ENCODE data around the gene MED14. TPM values are rescaled to one million over a fixed set of nuclear protein-coding genes. Genes with fewer than 3 reads are reported as not detected.

The MED14 gene
- total and polyA plus RNA-seq, 2 of the 8 experiments (the other 6 are each of a cell fraction or from before 2014, with no cell fraction given) = 79.7 to 117 TPM

DNA sequence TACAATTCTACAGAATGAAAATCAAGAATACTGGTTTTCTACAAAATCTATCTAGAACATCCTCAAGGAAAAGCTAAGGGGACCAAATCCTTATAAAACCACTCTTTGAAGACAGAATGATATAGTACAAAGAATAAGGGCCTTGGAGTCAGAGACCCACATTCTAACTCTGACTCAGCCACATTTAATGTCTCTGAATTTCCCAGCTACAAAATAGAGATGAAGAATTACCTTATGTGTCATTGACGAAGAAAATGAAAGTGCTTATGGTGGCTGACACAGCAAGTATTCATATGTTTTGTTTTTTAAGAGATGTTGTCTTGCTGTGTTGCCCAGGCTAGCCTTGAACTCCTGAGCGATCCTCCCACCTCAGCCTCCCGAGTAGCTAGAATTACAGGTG, 52.1 kb downstream of the MED14 start:
- FAIRE-seq (no peak), DNase-seq (ENCODE audit: low read depth in 1 of 2, low spot score in 2 of 2) (no peak)
- no peak overlapping the region for H4K8ac ChIP-seq (ENCODE audit: extremely low read depth, insufficient read depth, low read length)
- H3K27ac ChIP-seq (ENCODE audit: low read depth, low read length) = no peak overlapping the region
- peaks cover 0 to 16% of the 10 kb centered on the region in 2 experiments; a peak in 1 of 4 replicates for H3K79me2 ChIP-seq (ENCODE audit: control insufficient read depth in 1 of 2, insufficient read depth in 2 of 2, low read length in 2 of 2)
- TF ChIP-seq, protein P1, sequence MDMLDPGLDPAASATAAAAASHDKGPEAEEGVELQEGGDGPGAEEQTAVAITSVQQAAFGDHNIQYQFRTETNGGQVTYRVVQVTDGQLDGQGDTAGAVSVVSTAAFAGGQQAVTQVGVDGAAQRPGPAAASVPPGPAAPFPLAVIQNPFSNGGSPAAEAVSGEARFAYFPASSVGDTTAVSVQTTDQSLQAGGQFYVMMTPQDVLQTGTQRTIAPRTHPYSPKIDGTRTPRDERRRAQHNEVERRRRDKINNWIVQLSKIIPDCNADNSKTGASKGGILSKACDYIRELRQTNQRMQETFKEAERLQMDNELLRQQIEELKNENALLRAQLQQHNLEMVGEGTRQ (IDR thresholded peaks at IDR 0.05; ENCODE audit: low read length) = no peak
- TF ChIP-seq CREB1 (IDR thresholded peaks at IDR 0.05) (no peak), JUN (IDR thresholded peaks at IDR 0.05; ENCODE audit: low read depth, low read length) (no peak), RBBP5 (IDR thresholded peaks at IDR 0.05; ENCODE audit: borderline replicate concordance, low read depth, low read length) (no peak), SP1 (IDR thresholded peaks at IDR 0.05; ENCODE audit: low read depth, low read length) (no peak), KDM5A (IDR thresholded peaks at IDR 0.05; ENCODE audit: low read length) (no peak), ASH2L (IDR thresholded peaks at IDR 0.05; ENCODE audit: low read length) (no peak), CBX5 (IDR thresholded peaks at IDR 0.05; ENCODE audit: low read depth, low read length) (no peak), PHF8 (conservative IDR thresholded peaks at IDR 0.05; ENCODE audit: low read depth, low read length) (no peak), BACH1 (IDR thresholded peaks at IDR 0.05; ENCODE audit: low read length) (no peak), NANOG (IDR thresholded peaks at IDR 0.05; ENCODE audit: insufficient read depth, low read depth, low read length, poor library complexity, severe bottlenecking) (no peak), CEBPB (IDR thresholded peaks at IDR 0.05; ENCODE audit: low read depth, low read length) (no peak), ZNF274 (IDR thresholded peaks at IDR 0.05; ENCODE audit: borderline replicate concordance, extremely low read depth, low read length) (no peak), TAF7 (optimal IDR thresholded peaks at IDR 0.05; ENCODE audit: borderline replicate concordance, low read depth, low read length) (no peak)
- POLR2A ChIA-PET (ENCODE audit: partially characterized antibody) = no interaction called here
- no peaks in the 10 kb centered on the region for H3K23me2 ChIP-seq (ENCODE audit: low read depth, low read length)
- H2AFZ ChIP-seq (ENCODE audit: low read length) = no peak overlapping the region
- H2BK120ac ChIP-seq (replicated peaks; ENCODE audit: low read depth, low read length) = no peak overlapping the region
- no peak overlapping the region for H3K4ac ChIP-seq (replicated peaks; ENCODE audit: insufficient read length, low read depth, low read length)
- no peak overlapping the region for H2BK5ac ChIP-seq (ENCODE audit: low read depth, low read length)
- no peak overlapping the region for H2BK15ac ChIP-seq (ENCODE audit: low read length)
- no peak overlapping the region for H3K4me3 ChIP-seq (ENCODE audit: extremely low read depth in 1 of 4, insufficient read depth in 2 of 4, low read depth in 3 of 4, low read length in 4 of 4)
- H3K9ac ChIP-seq (replicated peaks in 1 of 4; ENCODE audit: extremely low read depth in 1 of 4, low read depth in 3 of 4, low read length in 3 of 4) = no peak overlapping the region
- H3K9me3 ChIP-seq (ENCODE audit: insufficient read depth in 2 of 2, low read depth in 1 of 2, low read length in 1 of 2) = no peaks in the 10 kb centered on the region
- no peak overlapping the region for H2BK12ac ChIP-seq (ENCODE audit: low read depth, low read length)
- no peak overlapping the region for H4K5ac ChIP-seq (ENCODE audit: insufficient read length, low read depth, low read length)
- H3K36me3 ChIP-seq (ENCODE audit: control insufficient read depth in 2 of 4, insufficient read depth in 4 of 4, low read length in 3 of 4) = peaks cover 2 to 89% (median 39%) of the 10 kb centered on the region in 4 experiments; a peak in 7 of 8 replicates
- no peak overlapping the region for H3K4me2 ChIP-seq (ENCODE audit: insufficient read depth in 1 of 2, low read depth in 2 of 2, low read length in 2 of 2)
- H3K56ac ChIP-seq (replicated peaks; ENCODE audit: insufficient read length, low read depth, low read length) = no peak overlapping the region
- H2BK20ac ChIP-seq (ENCODE audit: low read length) = no peak overlapping the region
- CTCF ChIA-PET (ENCODE audit: partially characterized antibody) = no interaction called here
- no peak overlapping the region for H3K14ac ChIP-seq (ENCODE audit: insufficient read length)
- H2AK5ac ChIP-seq (ENCODE audit: low read depth, low read length) = no peak overlapping the region
- H3K79me1 ChIP-seq (ENCODE audit: low read depth, low read length) = no peaks in the 10 kb centered on the region
- H3K23ac ChIP-seq (ENCODE audit: insufficient read length) = no peak overlapping the region
- no peaks in the 10 kb centered on the region for H4K20me1 ChIP-seq (replicated peaks in 1 of 2; ENCODE audit: control insufficient read depth in 1 of 2, insufficient read depth in 2 of 2, low read length in 2 of 2)
- no peak overlapping the region for H3K18ac ChIP-seq (ENCODE audit: extremely low read depth, low read length)
- H4K91ac ChIP-seq (replicated peaks; ENCODE audit: insufficient read length, low read length) = no peak overlapping the region
- 96% methylated on average over 3 of the region's 3 CpGs; no CpG with 5 or more reads in 1 of the 2 experiments for WGBS, 2 experiments (ENCODE audit: extremely low coverage in 1 of 2, insufficient coverage in 1 of 2, insufficient read length in 1 of 2, insufficient replicate concordance in 2 of 2, low coverage in 1 of 2, low lambda C conversion rate in 2 of 2, missing lambda C conversion rate in 1 of 2)
- peaks cover 0 to 3% (median 0%) of the 10 kb centered on the region in 4 experiments; a peak in 1 of 7 replicates for H3K4me1 ChIP-seq (replicated peaks in 1 of 4; ENCODE audit: control insufficient read depth in 3 of 4, insufficient read depth in 4 of 4, low read length in 3 of 4)
- no peaks in the 10 kb centered on the region for H3K27me3 ChIP-seq (replicated peaks in 1 of 4; ENCODE audit: control insufficient read depth in 3 of 4, extremely low read depth in 1 of 4, insufficient read depth in 3 of 4, low read length in 3 of 4)
